ENCODE results near the gene SPTB. TPM values are rescaled to one million over a fixed set of nuclear protein-coding genes. Genes with fewer than 3 reads are reported as not detected.

Gene SPTB
- total RNA-seq, 4 donors from 2014 or later = 123 to 554 (median 266) TPM

DNA sequence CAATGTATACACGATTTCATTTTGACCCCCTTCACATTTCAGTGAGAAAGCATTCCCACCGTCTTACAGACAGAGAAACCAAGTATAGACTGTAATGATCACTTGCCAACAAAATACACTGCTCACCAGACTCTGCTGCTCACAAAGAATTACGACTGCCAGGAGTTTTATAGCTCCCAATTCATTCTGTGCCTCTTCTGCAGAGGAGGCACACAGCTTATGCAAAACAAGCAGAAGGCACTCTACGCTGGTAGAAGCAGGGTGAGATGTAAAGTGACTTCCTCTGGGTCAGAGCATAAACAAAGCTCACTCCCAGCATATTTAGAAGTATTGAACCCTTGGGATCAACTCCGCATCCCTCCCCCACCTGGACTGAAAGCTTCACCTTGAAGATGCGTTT is 14.6 kb downstream of the SPTB start:
- Histone ChIP-seq H3K36me3 (no peaks in the 10 kb centered on the region), H3K4me1 (peaks cover 55 to 77% of the 10 kb centered on the region in 2 donors), H3K9me3 (no peaks in the 10 kb centered on the region), H3K27me3 (no peaks in the 10 kb centered on the region), H3K27ac (peak overlapping the region in 3 of 4 donors; percentile 75 to 99 (median 98)), H3K4me3 (no peak overlapping the region)
- DNase-seq (no peak), ATAC-seq (no peak)
- intact Hi-C loops (cut with DNase I; ENCODE audit: low total_unique reads) (no loop called here), in situ Hi-C loops (cut with MboI; ENCODE audit: low sequenced_read_pairs in 4 of 4) (no loop called here)
- no peak for TF ChIP-seq POLR2A (IDR thresholded peaks at IDR 0.05)
- TF ChIP-seq, protein P1, sequence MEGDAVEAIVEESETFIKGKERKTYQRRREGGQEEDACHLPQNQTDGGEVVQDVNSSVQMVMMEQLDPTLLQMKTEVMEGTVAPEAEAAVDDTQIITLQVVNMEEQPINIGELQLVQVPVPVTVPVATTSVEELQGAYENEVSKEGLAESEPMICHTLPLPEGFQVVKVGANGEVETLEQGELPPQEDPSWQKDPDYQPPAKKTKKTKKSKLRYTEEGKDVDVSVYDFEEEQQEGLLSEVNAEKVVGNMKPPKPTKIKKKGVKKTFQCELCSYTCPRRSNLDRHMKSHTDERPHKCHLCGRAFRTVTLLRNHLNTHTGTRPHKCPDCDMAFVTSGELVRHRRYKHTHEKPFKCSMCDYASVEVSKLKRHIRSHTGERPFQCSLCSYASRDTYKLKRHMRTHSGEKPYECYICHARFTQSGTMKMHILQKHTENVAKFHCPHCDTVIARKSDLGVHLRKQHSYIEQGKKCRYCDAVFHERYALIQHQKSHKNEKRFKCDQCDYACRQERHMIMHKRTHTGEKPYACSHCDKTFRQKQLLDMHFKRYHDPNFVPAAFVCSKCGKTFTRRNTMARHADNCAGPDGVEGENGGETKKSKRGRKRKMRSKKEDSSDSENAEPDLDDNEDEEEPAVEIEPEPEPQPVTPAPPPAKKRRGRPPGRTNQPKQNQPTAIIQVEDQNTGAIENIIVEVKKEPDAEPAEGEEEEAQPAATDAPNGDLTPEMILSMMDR (IDR thresholded peaks at IDR 0.05 in 4 of 5, conservative IDR thresholded peaks at IDR 0.05 in 1 of 5) = no peak

DNA sequence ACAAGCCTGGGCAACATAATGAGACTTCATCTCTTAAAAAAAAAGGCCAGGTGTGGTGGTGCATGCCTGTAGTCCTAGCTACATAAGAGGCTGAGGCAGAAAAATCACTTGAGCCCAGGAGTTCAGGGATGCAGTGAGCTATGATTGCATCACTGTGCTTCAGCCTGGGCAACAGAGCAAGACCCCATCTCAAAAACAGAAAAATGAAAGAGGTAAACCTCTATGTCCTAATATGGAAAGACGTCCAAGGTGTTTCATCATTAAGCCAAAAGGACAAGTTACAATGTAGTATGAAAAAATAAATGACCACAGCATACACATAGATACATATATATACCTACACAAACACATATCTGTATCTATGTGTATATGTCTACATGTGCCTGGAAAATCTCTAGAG is 15.4 kb downstream of the SPTB start:
- TF ChIP-seq, protein P1 (IDR thresholded peaks at IDR 0.05 in 4 of 5, conservative IDR thresholded peaks at IDR 0.05 in 1 of 5) = no peak
- TF ChIP-seq POLR2A (IDR thresholded peaks at IDR 0.05) = no peak
- no peaks in the 10 kb centered on the region for H3K27me3 ChIP-seq
- intact Hi-C loops (cut with DNase I; ENCODE audit: low total_unique reads) (no loop called here), in situ Hi-C loops (cut with MboI; ENCODE audit: low sequenced_read_pairs in 4 of 4) (no loop called here)
- no peak overlapping the region for H3K4me3 ChIP-seq
- peaks cover 58 to 81% of the 10 kb centered on the region in 2 donors for H3K4me1 ChIP-seq
- H3K9me3 ChIP-seq = no peaks in the 10 kb centered on the region
- H3K36me3 ChIP-seq = no peaks in the 10 kb centered on the region
- H3K27ac ChIP-seq = peak overlapping the region in 3 of 4 donors; percentile 58 to 99 (median 75)
- DNase-seq = no peak
- no peak for ATAC-seq

DNA sequence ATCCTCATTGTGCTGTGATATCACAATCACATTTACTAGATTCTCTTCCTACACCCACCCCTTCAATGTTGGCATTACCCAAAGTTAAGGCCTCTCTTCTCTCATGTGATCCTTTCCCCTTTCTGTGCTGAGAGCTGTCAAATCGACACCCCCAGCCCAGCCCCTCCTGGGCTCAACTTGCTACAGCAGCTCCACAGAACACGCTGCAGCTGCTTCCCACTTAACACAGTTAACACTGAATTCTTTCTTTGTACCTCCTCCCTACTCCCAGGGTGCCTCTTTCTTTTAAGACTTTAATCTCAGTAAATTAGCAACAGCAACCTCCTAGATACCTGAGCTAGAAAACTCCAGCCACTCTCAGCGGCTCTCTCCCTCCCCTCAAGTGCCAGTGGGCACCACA is 17.8 kb downstream of the SPTB start:
- ATAC-seq = no peak

DNA sequence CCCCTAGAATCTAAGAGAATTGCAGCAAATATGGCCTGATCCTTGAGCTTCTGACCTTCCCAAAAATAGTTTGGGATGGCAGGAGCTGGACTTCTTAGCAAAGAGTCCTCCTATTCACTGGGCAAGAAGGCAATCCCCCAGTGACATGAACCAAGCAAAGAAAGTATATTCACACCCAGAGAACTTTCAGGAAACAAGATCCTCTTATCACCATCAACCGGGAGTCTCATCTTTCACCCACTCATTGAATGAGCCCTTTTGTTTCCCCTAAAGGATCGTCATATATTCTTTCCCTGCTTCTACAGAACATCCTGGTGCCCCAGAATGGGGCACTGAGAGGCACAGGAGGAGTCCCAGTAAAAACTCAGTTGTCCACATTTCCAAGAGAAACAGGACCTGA is 19.7 kb downstream of the SPTB start:
- Histone ChIP-seq H3K27ac (peak overlapping the region; percentile 26 to 99 (median 84)), H3K4me1 (peaks cover 69 to 81% of the 10 kb centered on the region in 2 donors), H3K9me3 (no peaks in the 10 kb centered on the region), H3K36me3 (no peaks in the 10 kb centered on the region), H3K27me3 (no peaks in the 10 kb centered on the region), H3K4me3 (no peak overlapping the region)
- in situ Hi-C loops (cut with MboI; ENCODE audit: low sequenced_read_pairs in 4 of 4) = no loop called here
- DNase-seq (no peak), ATAC-seq (no peak)
- intact Hi-C loops (cut with DNase I; ENCODE audit: low total_unique reads) = no loop called here
- no peak for TF ChIP-seq POLR2A (IDR thresholded peaks at IDR 0.05)
- TF ChIP-seq, protein P1 (IDR thresholded peaks at IDR 0.05 in 4 of 5, conservative IDR thresholded peaks at IDR 0.05 in 1 of 5) = no peak

More for the DNA sequence above, 17.8 kb downstream of the SPTB start:
- peak overlapping the region in 3 of 4 donors; percentile 58 to 99 (median 75) for H3K27ac ChIP-seq
- no peak overlapping the region for H3K4me3 ChIP-seq
- no peaks in the 10 kb centered on the region for H3K36me3 ChIP-seq
- no peak for TF ChIP-seq POLR2A (IDR thresholded peaks at IDR 0.05)
- TF ChIP-seq, protein P1 (IDR thresholded peaks at IDR 0.05 in 4 of 5, conservative IDR thresholded peaks at IDR 0.05 in 1 of 5) = no peak
- intact Hi-C loops (cut with DNase I; ENCODE audit: low total_unique reads) (no loop called here), in situ Hi-C loops (cut with MboI; ENCODE audit: low sequenced_read_pairs in 4 of 4) (no loop called here)
- DNase-seq = no peak
- H3K4me1 ChIP-seq = peaks cover 66 to 81% of the 10 kb centered on the region in 2 donors
- no peaks in the 10 kb centered on the region for H3K27me3 ChIP-seq
- no peaks in the 10 kb centered on the region for H3K9me3 ChIP-seq
